HepG2 (cell line): ENCODE results near the gene TUT1. TPM values are rescaled to one million over a fixed set of nuclear protein-coding genes. Genes with fewer than 3 reads are reported as not detected.

Experiments
- ATAC-seq: fragments of 200-7000 bp; cut with Tn5 transposase; 3 replicates; pipeline ENCODE4 v1.9.1; 2020; ENCODE audit warnings: mild to moderate bottlenecking, moderate library complexity
- BruUV-seq: library from RNA; stranded (reverse); fragments of 400-500 nt; replicated peaks from 2 replicates; lab custom pipeline; 2021; lab: Mats Ljungman, UMichigan
- CTCF ChIA-PET: fragments of 300-600 bp; formaldehyde crosslinking; extraction: SDS; loops from one replicate; lab custom pipeline; 2021; ENCODE audit warnings: low total read pairs, inconsistent platforms, low intra/inter-chr PET ratio; lab: Yijun Ruan, JAX
- POLR2A ChIA-PET: fragments of 350-600 bp; sonication (Branson Sonifier 250); formaldehyde crosslinking; loops from one replicate; lab custom pipeline; 2020; ENCODE audit warnings: antibody characterized with exemption, inconsistent platforms; lab: Yijun Ruan, JAX
- DNase-seq: peaks from one replicate; pipeline ENCODE4 v3.0.0-alpha.2; 2015; ENCODE audit warnings: low spot score
- FAIRE-seq: peaks from 3 replicates; lab custom pipeline; 2011; peaks lifted over from hg19 to GRCh38; lab: Jason Lieb, UNC
- H2AFZ ChIP-seq: one replicate; pipeline ENCODE4 v1.6.1; 2011; ENCODE audit warnings: low read length, inconsistent platforms
- H3K27ac ChIP-seq: fragments of 300-600 bp; 3 replicates; pipeline ENCODE4 v1.8.0; 2011; ENCODE audit warnings: mixed run types, mild to moderate bottlenecking, mixed read lengths, low read length, inconsistent platforms; ENCODE audit not compliant: insufficient read depth; ENCODE audit errors: extremely low read length
- H3K27me3 ChIP-seq, 2 experiments: fragments of 200-600 bp in 1 of 2; 2 replicates in 1 of 2; 3 replicates in 1 of 2; pipeline versions ENCODE4 v1.6.0 to v1.8.0; 2011; ENCODE audit warnings: low read length in 2 of 2, mild to moderate bottlenecking in 2 of 2, moderate library complexity in 2 of 2, inconsistent platforms in 1 of 2; ENCODE audit not compliant: insufficient read depth in 2 of 2, control insufficient read depth in 1 of 2
- H3K36me3 ChIP-seq, 2 experiments: fragments of 200-600 bp in 1 of 2; replicated peaks in 1 of 2; 2 replicates in 1 of 2; 3 replicates in 1 of 2; pipeline versions ENCODE4 v1.5.1 to v1.8.0; 2011; ENCODE audit warnings: low read length in 2 of 2, inconsistent platforms in 1 of 2; ENCODE audit not compliant: insufficient read depth in 2 of 2, control insufficient read depth in 1 of 2
- H3K4me1 ChIP-seq: 2 replicates; pipeline ENCODE4 v1.5.1; 2012; ENCODE audit warnings: low read length, inconsistent platforms; ENCODE audit not compliant: insufficient read depth
- H3K4me2 ChIP-seq: 2 replicates; pipeline ENCODE4 v1.6.0; 2011; ENCODE audit warnings: low read depth, low read length, inconsistent platforms
- H3K4me3 ChIP-seq, 3 experiments: fragments of 200-600 bp in 1 of 3; sonication (generic), shearing (Covaris generic) in 1 of 3; replicated peaks in 1 of 3; 2 replicates each; pipeline ENCODE4 v1.5.1; 2011 to 2016; ENCODE audit warnings: low read length in 3 of 3, inconsistent platforms in 2 of 3, low read depth in 2 of 3, mild to moderate bottlenecking in 2 of 3, control low read depth in 1 of 3, mixed read lengths in 1 of 3; ENCODE audit not compliant: insufficient read depth in 1 of 3
- H3K79me2 ChIP-seq: one replicate; pipeline ENCODE4 v1.6.1; 2011; ENCODE audit warnings: low read length, inconsistent platforms; ENCODE audit not compliant: insufficient read depth
- H3K9ac ChIP-seq: 2 replicates; pipeline ENCODE4 v1.6.0; 2011; ENCODE audit warnings: mild to moderate bottlenecking, low read depth, low read length, inconsistent platforms; ENCODE audit not compliant: insufficient read depth
- H3K9me3 ChIP-seq: 2 replicates; pipeline ENCODE4 v1.5.1; 2012; ENCODE audit warnings: mild to moderate bottlenecking, low read length
- H4K20me1 ChIP-seq: 2 replicates; pipeline ENCODE4 v1.6.0; 2011; ENCODE audit warnings: inconsistent platforms, mild to moderate bottlenecking, low read length, moderate library complexity; ENCODE audit not compliant: insufficient read depth
- AGO2 ChIP-seq: fragments of 200-400 bp; formaldehyde crosslinking; optimal IDR thresholded peaks from 2 replicates; pipeline ENCODE3; 2017; ENCODE audit warnings: mild to moderate bottlenecking, low read depth, low read length, moderate library complexity
- HMG20B ChIP-seq: conservative IDR thresholded peaks from 2 replicates; pipeline ENCODE4 v1.6.1; 2016; ENCODE audit warnings: missing genetic modification reagents, missing compliant biosample characterization
- MZF1 ChIP-seq: sonication (generic); formaldehyde crosslinking; IDR thresholded peaks from 2 replicates; pipeline ENCODE4 v1.8.1; 2023; ENCODE audit warnings: mild to moderate bottlenecking, missing genetic modification reagents, borderline replicate concordance
- SMAD1 ChIP-seq: sonication (generic); formaldehyde crosslinking; IDR thresholded peaks from 2 replicates; pipeline ENCODE4 v1.4.0; 2020; ENCODE audit warnings: missing genetic modification reagents, low read depth, mild to moderate bottlenecking, borderline replicate concordance
- ZNF207 ChIP-seq: fragments of 450-650 bp; IDR thresholded peaks from 2 replicates; pipeline ENCODE4 v1.6.1; 2016; ENCODE audit warnings: antibody characterized with exemption, borderline replicate concordance
- ZNF24 ChIP-seq: fragments of 450-650 bp; IDR thresholded peaks from 2 replicates; pipeline ENCODE4 v1.6.1; 2017; ENCODE audit warnings: antibody characterized with exemption, mild to moderate bottlenecking
- ZNF460 ChIP-seq: sonication (generic); formaldehyde crosslinking; IDR thresholded peaks from 2 replicates; pipeline ENCODE4 v1.5.1; 2020; ENCODE audit warnings: missing genetic modification reagents, mild to moderate bottlenecking, borderline replicate concordance
- ZNF546 ChIP-seq: sonication (generic); formaldehyde crosslinking; conservative IDR thresholded peaks from 2 replicates; pipeline ENCODE4 v1.8.1; 2023; ENCODE audit warnings: mild to moderate bottlenecking, missing genetic modification reagents
- ZNF75D ChIP-seq: sonication (generic); formaldehyde crosslinking; IDR thresholded peaks from 2 replicates; pipeline ENCODE4 v1.8.1; 2023; ENCODE audit warnings: missing genetic modification reagents, mild to moderate bottlenecking, borderline replicate concordance
- ZNF816 ChIP-seq: sonication (generic); formaldehyde crosslinking; IDR thresholded peaks from 2 replicates; pipeline ENCODE4 v1.8.0; 2022; ENCODE audit warnings: missing genetic modification reagents, mild to moderate bottlenecking, borderline replicate concordance
- ZSCAN21 ChIP-seq: sonication (generic); formaldehyde crosslinking; IDR thresholded peaks from 2 replicates; pipeline ENCODE4 v1.8.0; 2022; ENCODE audit warnings: mild to moderate bottlenecking, missing genetic modification reagents, moderate library complexity, borderline replicate concordance
- ZSCAN25 ChIP-seq: sonication (generic); formaldehyde crosslinking; IDR thresholded peaks from 2 replicates; pipeline ENCODE4 v1.8.0; 2022; ENCODE audit warnings: mild to moderate bottlenecking, missing genetic modification reagents
- WGBS: methylation state at CpG from one replicate; pipeline ENCODE4 v1.1.6; 2017; ENCODE audit warnings: low lambda C conversion rate; 5-methylcytosine and 5-hydroxymethylcytosine counted together
- in situ Hi-C: cut with HindIII; loops from 2 replicates; pipeline ENCODE4 v1.10.0; 2017; ENCODE audit warnings: low pct_unique_long_range_greater_than_20kb; ENCODE audit not compliant: extremely low pct_ligation_motif_present
- intact Hi-C: fragments of 100-400 bp; cut with micrococcal nuclease; formaldehyde crosslinking; loops from one replicate; pipeline ENCODE4 v1.10.0; 2022; ENCODE audit not compliant: unreplicated experiment
- polyA plus RNA-seq, 8 experiments: library from polyadenylated mRNA; depleted of rRNA in 3 of 8; stranded (reverse) in 7 of 8; unstranded in 1 of 8; fragments of >200 nt; fragmentation: Illumina TruSeq in 4 of 8; extraction: Trizol in 4 of 8; gene quantifications; 2 replicates each; pipeline versions ENCODE4 v1.2.1 to v1.2.3, GENCODE V29; 2011 to 2016; ENCODE audit warnings: low read depth in 4 of 8, missing spikeins in 1 of 8, mixed read lengths in 1 of 8; ENCODE audit not compliant: insufficient read depth in 1 of 8
- total RNA-seq, 5 experiments: library from RNA; depleted of rRNA; stranded (reverse); fragments of >200 nt; fragmentation: Illumina TruSeq; extraction: Trizol; gene quantifications; 2 replicates each; pipeline ENCODE4 v1.2.3, GENCODE V29; 2016; ENCODE audit warnings: low read depth in 1 of 5
- TF ChIP-seq, protein P1 (sequence below): sonication (generic); formaldehyde crosslinking; IDR thresholded peaks from 2 replicates; pipeline ENCODE4 v1.4.0; 2020; ENCODE audit warnings: missing genetic modification reagents
- TF ChIP-seq, protein P2 (sequence below): sonication (generic); formaldehyde crosslinking; IDR thresholded peaks from 2 replicates; pipeline ENCODE4 v1.8.0; 2022; ENCODE audit warnings: missing genetic modification reagents, mild to moderate bottlenecking, inconsistent platforms, borderline replicate concordance
- TF ChIP-seq, protein P3 (sequence below): sonication (generic); formaldehyde crosslinking; conservative IDR thresholded peaks from 2 replicates; pipeline ENCODE4 v1.8.1; 2023; ENCODE audit warnings: missing genetic modification reagents

TUT1 gene
- total and polyA plus RNA-seq, 2 of the 13 experiments (the other 11 are each of a cell fraction or from before 2014, with no cell fraction given) = 9.7 to 14.3 TPM

DNA sequence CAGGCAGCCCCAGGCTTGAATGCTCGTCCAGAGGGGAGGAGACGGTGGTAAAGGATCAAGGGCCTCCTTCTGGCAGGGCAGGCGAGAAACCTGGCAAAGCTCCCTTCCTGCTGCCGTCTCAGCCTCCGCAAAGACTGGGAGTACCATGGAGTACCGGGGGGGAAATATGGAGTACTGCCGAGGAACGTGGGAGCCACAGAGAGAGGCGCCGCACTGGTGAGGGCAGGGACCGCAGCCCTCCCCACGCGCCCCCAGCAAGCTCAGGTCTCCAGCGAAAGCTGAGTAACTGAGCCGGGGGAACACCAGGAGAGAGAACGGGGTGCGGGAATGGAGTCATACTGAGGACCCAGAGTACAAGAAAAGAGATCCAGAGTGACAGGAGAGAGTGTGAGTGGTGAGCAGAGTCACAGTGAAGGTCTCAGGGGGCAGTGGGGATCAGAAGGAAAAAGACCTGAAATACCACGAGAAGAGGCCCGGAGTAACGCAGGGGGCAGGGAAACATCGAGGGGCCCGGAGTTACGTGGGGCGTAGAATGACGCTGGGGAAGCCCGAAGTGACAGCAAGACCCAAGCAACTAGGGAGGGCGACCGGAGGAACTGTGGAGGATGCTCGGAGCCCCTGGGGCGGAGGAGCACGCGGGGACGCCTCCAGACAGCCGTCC is 20.5 kb upstream of the TUT1 start (continued):
- TF ChIP-seq ZNF24 (no peak), ZNF75D (no peak), AGO2 (peak; percentile 1), MZF1 (CRISPR knock-in tag) (no peak), ZSCAN21 (CRISPR knock-in tag) (0 out of 2 replicates have a peak, but pooled peaks have one; percentile 31)

DNA sequence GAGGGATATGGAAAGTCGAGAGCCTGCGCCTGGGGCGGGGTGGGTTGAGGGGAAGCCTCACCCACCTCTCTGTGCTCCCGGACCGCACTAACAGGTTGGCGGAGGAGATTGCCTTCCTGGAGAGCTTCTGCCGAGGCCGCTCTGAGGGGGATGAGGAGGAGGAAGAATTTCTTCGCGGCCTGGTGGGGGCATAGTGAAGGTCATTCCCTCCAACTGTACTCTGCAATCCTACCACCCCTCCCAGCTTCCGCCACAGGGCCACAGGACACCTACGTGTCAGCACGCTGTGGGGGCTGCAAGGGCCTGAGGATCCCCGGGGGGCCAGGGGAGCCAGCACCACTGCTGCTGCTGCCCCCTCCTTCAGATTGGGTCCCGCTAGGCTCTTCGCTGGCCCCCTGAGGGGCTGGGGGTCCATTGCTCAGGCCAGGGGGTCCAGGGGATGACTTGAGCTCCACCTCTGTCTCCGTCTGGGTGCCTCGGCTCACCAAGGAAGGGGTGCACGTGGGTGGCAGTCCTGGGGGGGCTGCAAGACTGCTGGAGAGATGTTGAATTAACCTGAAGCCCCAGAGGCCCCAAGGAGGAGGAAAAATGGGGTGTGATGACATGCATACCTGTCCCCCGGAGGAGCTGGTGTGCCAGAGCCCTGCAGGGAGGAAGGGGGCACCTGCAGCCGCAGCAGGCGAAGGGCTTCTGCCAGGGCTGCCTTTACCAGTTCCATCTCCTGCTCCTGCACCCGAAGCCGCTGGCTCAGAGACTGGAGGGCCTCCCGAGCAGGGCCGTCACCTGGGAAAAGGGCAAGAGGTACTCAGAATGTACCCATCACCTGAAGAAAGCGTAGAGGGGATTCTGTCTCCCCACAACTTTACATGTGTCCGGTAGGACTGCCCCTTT is 19.7 kb upstream of the TUT1 start:
- in situ Hi-C loops = no loop called here
- H3K4me2 ChIP-seq = peak overlapping the region; percentile 96
- H3K79me2 ChIP-seq = peaks cover 2% of the 10 kb centered on the region
- BruUV-seq = no TSS peak
- ATAC-seq (no peak), FAIRE-seq (no peak), DNase-seq (no peak)
- 58% methylated on average over 11 of the region's 28 CpGs for WGBS
- CTCF ChIA-PET = interaction anchor here (2.3 kb wide), 1 partner anchor 19 kb away, joined by 14 read pairs; the partner anchor contains the start of gene TUT1
- intact Hi-C loops = loop anchor here (5.0 kb wide), 1 partner anchor 41 kb away; the partner anchor contains the start of gene INTS5
- no peak overlapping the region for H2AFZ ChIP-seq
- H3K27me3 ChIP-seq = no peaks in the 10 kb centered on the region; a peak in 1 of 5 replicates
- no peaks in the 10 kb centered on the region for H4K20me1 ChIP-seq
- H3K36me3 ChIP-seq = no peaks in the 10 kb centered on the region; a peak in 1 of 5 replicates
- H3K9ac ChIP-seq = peak overlapping the region; percentile 80
- H3K27ac ChIP-seq = peak overlapping the region; percentile 64
- H3K4me3 ChIP-seq = peak overlapping the region; percentile 77 to 93 (median 77)
- H3K4me1 ChIP-seq = peaks cover 64% of the 10 kb centered on the region
- H3K9me3 ChIP-seq = no peaks in the 10 kb centered on the region
- POLR2A ChIA-PET = interaction anchor here (0.7 to 4.0 kb wide), 13 partner anchors 10 to 230 kb away, joined by 3 to 39 read pairs (median 6); partner anchors contain the start of genes B3GAT3, C11orf98, CSKMT and EEF1G
- no peak for TF ChIP-seq ZNF207
- 0 out of 2 replicates have a peak, but pooled peaks have one; percentile 42 for TF ChIP-seq SMAD1 (CRISPR knock-in tag)
- TF ChIP-seq, protein P1, sequence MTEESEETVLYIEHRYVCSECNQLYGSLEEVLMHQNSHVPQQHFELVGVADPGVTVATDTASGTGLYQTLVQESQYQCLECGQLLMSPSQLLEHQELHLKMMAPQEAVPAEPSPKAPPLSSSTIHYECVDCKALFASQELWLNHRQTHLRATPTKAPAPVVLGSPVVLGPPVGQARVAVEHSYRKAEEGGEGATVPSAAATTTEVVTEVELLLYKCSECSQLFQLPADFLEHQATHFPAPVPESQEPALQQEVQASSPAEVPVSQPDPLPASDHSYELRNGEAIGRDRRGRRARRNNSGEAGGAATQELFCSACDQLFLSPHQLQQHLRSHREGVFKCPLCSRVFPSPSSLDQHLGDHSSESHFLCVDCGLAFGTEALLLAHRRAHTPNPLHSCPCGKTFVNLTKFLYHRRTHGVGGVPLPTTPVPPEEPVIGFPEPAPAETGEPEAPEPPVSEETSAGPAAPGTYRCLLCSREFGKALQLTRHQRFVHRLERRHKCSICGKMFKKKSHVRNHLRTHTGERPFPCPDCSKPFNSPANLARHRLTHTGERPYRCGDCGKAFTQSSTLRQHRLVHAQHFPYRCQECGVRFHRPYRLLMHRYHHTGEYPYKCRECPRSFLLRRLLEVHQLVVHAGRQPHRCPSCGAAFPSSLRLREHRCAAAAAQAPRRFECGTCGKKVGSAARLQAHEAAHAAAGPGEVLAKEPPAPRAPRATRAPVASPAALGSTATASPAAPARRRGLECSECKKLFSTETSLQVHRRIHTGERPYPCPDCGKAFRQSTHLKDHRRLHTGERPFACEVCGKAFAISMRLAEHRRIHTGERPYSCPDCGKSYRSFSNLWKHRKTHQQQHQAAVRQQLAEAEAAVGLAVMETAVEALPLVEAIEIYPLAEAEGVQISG = no peak
- TF ChIP-seq, protein P2, sequence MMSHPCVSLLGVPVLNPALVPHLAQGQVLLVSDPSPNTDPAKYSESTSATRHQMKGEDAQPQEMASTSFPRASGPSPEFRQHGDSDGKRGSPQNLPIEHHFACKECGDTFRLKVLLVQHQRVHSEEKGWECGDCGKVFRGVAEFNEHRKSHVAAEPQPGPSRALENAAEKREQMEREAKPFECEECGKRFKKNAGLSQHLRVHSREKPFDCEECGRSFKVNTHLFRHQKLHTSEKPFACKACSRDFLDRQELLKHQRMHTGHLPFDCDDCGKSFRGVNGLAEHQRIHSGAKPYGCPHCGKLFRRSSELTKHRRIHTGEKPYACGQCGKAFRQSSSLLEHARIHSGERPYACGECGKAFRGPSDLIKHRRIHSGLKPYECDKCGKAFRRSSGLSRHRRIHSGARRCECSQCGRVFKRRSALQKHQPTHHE (CRISPR knock-in tag) = no peak
- no peak for TF ChIP-seq HMG20B
- TF ChIP-seq, protein P3, sequence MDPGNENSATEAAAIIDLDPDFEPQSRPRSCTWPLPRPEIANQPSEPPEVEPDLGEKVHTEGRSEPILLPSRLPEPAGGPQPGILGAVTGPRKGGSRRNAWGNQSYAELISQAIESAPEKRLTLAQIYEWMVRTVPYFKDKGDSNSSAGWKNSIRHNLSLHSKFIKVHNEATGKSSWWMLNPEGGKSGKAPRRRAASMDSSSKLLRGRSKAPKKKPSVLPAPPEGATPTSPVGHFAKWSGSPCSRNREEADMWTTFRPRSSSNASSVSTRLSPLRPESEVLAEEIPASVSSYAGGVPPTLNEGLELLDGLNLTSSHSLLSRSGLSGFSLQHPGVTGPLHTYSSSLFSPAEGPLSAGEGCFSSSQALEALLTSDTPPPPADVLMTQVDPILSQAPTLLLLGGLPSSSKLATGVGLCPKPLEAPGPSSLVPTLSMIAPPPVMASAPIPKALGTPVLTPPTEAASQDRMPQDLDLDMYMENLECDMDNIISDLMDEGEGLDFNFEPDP (CRISPR knock-in tag) = no peak
- no peak for TF ChIP-seq ZNF816 (CRISPR knock-in tag)
- TF ChIP-seq ZSCAN25 (CRISPR knock-in tag) = no peak
- TF ChIP-seq ZNF460 (CRISPR knock-in tag) = no peak
- TF ChIP-seq ZNF546 (CRISPR knock-in tag) = no peak
